Measurements from ENCODE around the gene RCOR1. TPM values are rescaled to one million over a fixed set of nuclear protein-coding genes. Genes with fewer than 3 reads are reported as not detected.
"Not testable (repeated sequence)": the region's sequence is repeated elsewhere in the genome, so short reads cannot be mapped to it uniquely, and the experiment has no call there.

The RCOR1 gene
- total and polyA plus RNA-seq, 2 experiments from 2014 or later: 9.9 to 30.2 TPM

GRCh38 chr14:102573591-102574046 lies 18.8 kb upstream of the RCOR1 start:
- Histone ChIP-seq H3K4me2 (no peak overlapping the region), H4K20me1 (ENCODE audit: insufficient read depth, poor library complexity, severe bottlenecking) (no peaks in the 10 kb centered on the region), H3K4me1 (ENCODE audit: insufficient read depth) (peaks cover 13% of the 10 kb centered on the region), H3K9me2 (replicated peaks; ENCODE audit: insufficient read depth) (no peaks in the 10 kb centered on the region), H3K27ac (no peak overlapping the region), H3K9me3 (ENCODE audit: low read depth) (no peaks in the 10 kb centered on the region), H3K36me3 (replicated peaks; ENCODE audit: insufficient read depth, low read depth) (no peaks in the 10 kb centered on the region), H3K27me3 (no peaks in the 10 kb centered on the region), H3K4me3 (no peak overlapping the region), H2AFZ (no peak overlapping the region), H3K79me2 (no peaks in the 10 kb centered on the region)
- no peak for DNase-seq (ENCODE audit: low spot score)
- TF ChIP-seq EZH2phosphoT487 (IDR thresholded peaks at IDR 0.05; ENCODE audit: low read depth, severe bottlenecking, unreplicated experiment) (no peak), EZH2 (IDR thresholded peaks at IDR 0.05; ENCODE audit: borderline replicate concordance) (no peak), CTCF (IDR thresholded peaks at IDR 0.05; ENCODE audit: poor library complexity) (no peak)
- 58% methylated on average over 8 of the region's 8 CpGs for WGBS (ENCODE audit: low lambda C conversion rate, missing lambda C conversion rate)

- Histone ChIP-seq H3K9me2 (replicated peaks; ENCODE audit: insufficient read depth) (no peaks in the 10 kb centered on the region), H3K27ac (peak overlapping the region; percentile 93), H3K9me3 (ENCODE audit: low read depth) (no peaks in the 10 kb centered on the region), H2AFZ (peak overlapping the region; percentile 88), H4K20me1 (ENCODE audit: insufficient read depth, poor library complexity, severe bottlenecking) (no peaks in the 10 kb centered on the region), H3K4me2 (peak overlapping the region; percentile 63), H3K27me3 (no peaks in the 10 kb centered on the region), H3K79me2 (no peaks in the 10 kb centered on the region), H3K36me3 (replicated peaks; ENCODE audit: insufficient read depth, low read depth) (no peaks in the 10 kb centered on the region), H3K4me1 (ENCODE audit: insufficient read depth) (peaks cover 17% of the 10 kb centered on the region), H3K4me3 (no peak overlapping the region)
- 56% methylated on average over 19 of the region's 20 CpGs for WGBS (ENCODE audit: low lambda C conversion rate, missing lambda C conversion rate)
- DNase-seq (ENCODE audit: low spot score): peak; percentile 74
- TF ChIP-seq EZH2 (IDR thresholded peaks at IDR 0.05; ENCODE audit: borderline replicate concordance) (no peak), EZH2phosphoT487 (IDR thresholded peaks at IDR 0.05; ENCODE audit: low read depth, severe bottlenecking, unreplicated experiment) (no peak), CTCF (IDR thresholded peaks at IDR 0.05; ENCODE audit: poor library complexity) (no peak)
These were observed 17.9 kb upstream of the RCOR1 start for GRCh38 chr14:102574281-102575159.

- WGBS (ENCODE audit: low lambda C conversion rate, missing lambda C conversion rate): 69% methylated on average over 15 of the region's 15 CpGs
- DNase-seq (ENCODE audit: low spot score): no peak
- Histone ChIP-seq H3K27ac (peak overlapping the region; percentile 93), H4K20me1 (ENCODE audit: insufficient read depth, poor library complexity, severe bottlenecking) (no peaks in the 10 kb centered on the region), H3K4me1 (ENCODE audit: insufficient read depth) (peaks cover 20% of the 10 kb centered on the region), H3K4me2 (peak overlapping the region; percentile 63), H3K27me3 (no peaks in the 10 kb centered on the region), H3K4me3 (no peak overlapping the region), H3K36me3 (replicated peaks; ENCODE audit: insufficient read depth, low read depth) (no peaks in the 10 kb centered on the region), H3K9me2 (replicated peaks; ENCODE audit: insufficient read depth) (no peaks in the 10 kb centered on the region), H3K79me2 (no peaks in the 10 kb centered on the region), H3K9me3 (ENCODE audit: low read depth) (no peaks in the 10 kb centered on the region), H2AFZ (peak overlapping the region; percentile 88)
- no peak for TF ChIP-seq EZH2 (IDR thresholded peaks at IDR 0.05; ENCODE audit: borderline replicate concordance)
These were observed 17.1 kb upstream of the RCOR1 start for GRCh38 chr14:102575160-102575845.

- not testable (repeated sequence) for H3K79me2 ChIP-seq; H3K4me2 ChIP-seq; H3K4me3 ChIP-seq; H3K36me3 ChIP-seq (replicated peaks; ENCODE audit: insufficient read depth, low read depth); H3K9me3 ChIP-seq (ENCODE audit: low read depth); H3K27me3 ChIP-seq; H4K20me1 ChIP-seq (ENCODE audit: insufficient read depth, poor library complexity, severe bottlenecking); H2AFZ ChIP-seq; H3K9me2 ChIP-seq (replicated peaks; ENCODE audit: insufficient read depth); DNase-seq (ENCODE audit: low spot score)
- H3K4me1 ChIP-seq (ENCODE audit: insufficient read depth): peaks cover 22% of the 10 kb centered on the region
- 89% methylated on average over 6 of the region's 8 CpGs for WGBS (ENCODE audit: low lambda C conversion rate, missing lambda C conversion rate)
- H3K27ac ChIP-seq: peak overlapping the region; percentile 93
These were observed 16.5 kb upstream of the RCOR1 start for GRCh38 chr14:102575846-102576428.

All from hepatocyte (in vitro differentiated cells).